HL-60 (cell line): ENCODE results near the gene FHL2.

Source experiments
- GABPA ChIP-seq: IDR thresholded peaks from 2 replicates; pipeline ENCODE4 v1.6.1; 2012; ENCODE audit warnings: low read depth
- POLR2AphosphoS5 ChIP-seq: IDR thresholded peaks from 2 replicates; pipeline ENCODE4 v1.6.1; 2012; ENCODE audit warnings: low read depth
- TF ChIP-seq, protein P1 (sequence below): IDR thresholded peaks from one replicate; pipeline ENCODE4 v1.5.1; 2011; ENCODE audit warnings: low read length, control low read depth, inconsistent platforms; ENCODE audit not compliant: insufficient read depth
- TF ChIP-seq, protein P2 (sequence below): IDR thresholded peaks from 2 replicates; pipeline ENCODE4 v1.6.1; 2012; ENCODE audit warnings: low read depth; ENCODE audit not compliant: insufficient replicate concordance

DNA sequence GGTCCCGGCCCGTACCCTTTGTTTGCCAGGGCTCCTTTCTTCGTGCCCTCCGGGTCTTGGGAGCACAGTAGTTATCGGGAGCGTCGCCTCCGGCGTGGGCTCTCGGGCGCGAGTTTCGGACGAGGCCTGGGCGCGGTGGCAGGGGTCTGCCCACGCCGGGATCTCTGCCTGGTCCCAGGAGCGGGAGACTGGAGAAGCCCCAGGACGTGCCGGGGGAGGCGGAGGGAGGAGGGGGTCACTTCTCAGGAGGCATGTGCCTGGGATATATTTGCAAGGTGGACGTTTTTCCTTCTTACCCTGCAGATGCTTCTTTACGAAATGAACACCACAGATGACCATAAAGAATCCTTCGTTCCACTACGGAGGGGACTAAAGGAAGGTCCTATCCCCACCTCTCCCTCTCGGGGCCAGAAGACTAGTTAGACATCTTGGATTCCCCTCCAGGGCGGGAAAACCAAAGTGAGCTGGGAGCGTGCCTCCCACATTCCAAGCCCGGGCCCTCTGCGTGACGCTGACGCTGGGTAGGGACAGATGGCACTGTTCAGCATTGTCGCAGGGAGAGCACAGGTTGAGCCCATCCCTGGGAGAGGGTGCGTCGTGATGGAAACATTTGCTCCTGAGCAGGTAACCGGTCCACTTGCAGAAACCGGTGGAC, 483 bp upstream of the FHL2 start:
- TF ChIP-seq, protein P1, sequence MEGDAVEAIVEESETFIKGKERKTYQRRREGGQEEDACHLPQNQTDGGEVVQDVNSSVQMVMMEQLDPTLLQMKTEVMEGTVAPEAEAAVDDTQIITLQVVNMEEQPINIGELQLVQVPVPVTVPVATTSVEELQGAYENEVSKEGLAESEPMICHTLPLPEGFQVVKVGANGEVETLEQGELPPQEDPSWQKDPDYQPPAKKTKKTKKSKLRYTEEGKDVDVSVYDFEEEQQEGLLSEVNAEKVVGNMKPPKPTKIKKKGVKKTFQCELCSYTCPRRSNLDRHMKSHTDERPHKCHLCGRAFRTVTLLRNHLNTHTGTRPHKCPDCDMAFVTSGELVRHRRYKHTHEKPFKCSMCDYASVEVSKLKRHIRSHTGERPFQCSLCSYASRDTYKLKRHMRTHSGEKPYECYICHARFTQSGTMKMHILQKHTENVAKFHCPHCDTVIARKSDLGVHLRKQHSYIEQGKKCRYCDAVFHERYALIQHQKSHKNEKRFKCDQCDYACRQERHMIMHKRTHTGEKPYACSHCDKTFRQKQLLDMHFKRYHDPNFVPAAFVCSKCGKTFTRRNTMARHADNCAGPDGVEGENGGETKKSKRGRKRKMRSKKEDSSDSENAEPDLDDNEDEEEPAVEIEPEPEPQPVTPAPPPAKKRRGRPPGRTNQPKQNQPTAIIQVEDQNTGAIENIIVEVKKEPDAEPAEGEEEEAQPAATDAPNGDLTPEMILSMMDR, result no peak
- TF ChIP-seq, protein P2, sequence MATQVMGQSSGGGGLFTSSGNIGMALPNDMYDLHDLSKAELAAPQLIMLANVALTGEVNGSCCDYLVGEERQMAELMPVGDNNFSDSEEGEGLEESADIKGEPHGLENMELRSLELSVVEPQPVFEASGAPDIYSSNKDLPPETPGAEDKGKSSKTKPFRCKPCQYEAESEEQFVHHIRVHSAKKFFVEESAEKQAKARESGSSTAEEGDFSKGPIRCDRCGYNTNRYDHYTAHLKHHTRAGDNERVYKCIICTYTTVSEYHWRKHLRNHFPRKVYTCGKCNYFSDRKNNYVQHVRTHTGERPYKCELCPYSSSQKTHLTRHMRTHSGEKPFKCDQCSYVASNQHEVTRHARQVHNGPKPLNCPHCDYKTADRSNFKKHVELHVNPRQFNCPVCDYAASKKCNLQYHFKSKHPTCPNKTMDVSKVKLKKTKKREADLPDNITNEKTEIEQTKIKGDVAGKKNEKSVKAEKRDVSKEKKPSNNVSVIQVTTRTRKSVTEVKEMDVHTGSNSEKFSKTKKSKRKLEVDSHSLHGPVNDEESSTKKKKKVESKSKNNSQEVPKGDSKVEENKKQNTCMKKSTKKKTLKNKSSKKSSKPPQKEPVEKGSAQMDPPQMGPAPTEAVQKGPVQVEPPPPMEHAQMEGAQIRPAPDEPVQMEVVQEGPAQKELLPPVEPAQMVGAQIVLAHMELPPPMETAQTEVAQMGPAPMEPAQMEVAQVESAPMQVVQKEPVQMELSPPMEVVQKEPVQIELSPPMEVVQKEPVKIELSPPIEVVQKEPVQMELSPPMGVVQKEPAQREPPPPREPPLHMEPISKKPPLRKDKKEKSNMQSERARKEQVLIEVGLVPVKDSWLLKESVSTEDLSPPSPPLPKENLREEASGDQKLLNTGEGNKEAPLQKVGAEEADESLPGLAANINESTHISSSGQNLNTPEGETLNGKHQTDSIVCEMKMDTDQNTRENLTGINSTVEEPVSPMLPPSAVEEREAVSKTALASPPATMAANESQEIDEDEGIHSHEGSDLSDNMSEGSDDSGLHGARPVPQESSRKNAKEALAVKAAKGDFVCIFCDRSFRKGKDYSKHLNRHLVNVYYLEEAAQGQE, result no peak
- TF ChIP-seq GABPA (no peak), POLR2AphosphoS5 (no peak)
